HepG2 (cell line): Measurements from ENCODE around the gene RGMA. TPM values are rescaled to one million over a fixed set of nuclear protein-coding genes. Genes with fewer than 3 reads are reported as not detected.

Experiments used
- ATAC-seq: fragments of 200-7000 bp; cut with Tn5 transposase; 3 replicates; pipeline ENCODE4 v1.9.1; 2020; ENCODE audit warnings: mild to moderate bottlenecking, moderate library complexity
- Bru-seq: library from RNA; stranded (reverse); fragments of 400-500 nt; gene quantifications from one replicate; lab custom pipeline; 2021; lab: Mats Ljungman, UMichigan
- BruChase-seq, 2 experiments: library from RNA; stranded (reverse); fragments of 400-500 nt; gene quantifications; one replicate each; lab custom pipeline; 2021; lab: Mats Ljungman, UMichigan
- BruUV-seq: library from RNA; stranded (reverse); fragments of 400-500 nt; replicated peaks from 2 replicates; lab custom pipeline; 2021; lab: Mats Ljungman, UMichigan
- CTCF ChIA-PET: fragments of 300-600 bp; formaldehyde crosslinking; extraction: SDS; loops from one replicate; lab custom pipeline; 2021; ENCODE audit warnings: low total read pairs, inconsistent platforms, low intra/inter-chr PET ratio; lab: Yijun Ruan, JAX
- POLR2A ChIA-PET: fragments of 350-600 bp; sonication (Branson Sonifier 250); formaldehyde crosslinking; loops from one replicate; lab custom pipeline; 2020; ENCODE audit warnings: antibody characterized with exemption, inconsistent platforms; lab: Yijun Ruan, JAX
- DNase-seq: peaks from one replicate; pipeline ENCODE4 v3.0.0-alpha.2; 2015; ENCODE audit warnings: low spot score
- FAIRE-seq: peaks from 3 replicates; lab custom pipeline; 2011; peaks lifted over from hg19 to GRCh38; lab: Jason Lieb, UNC
- H2AFZ ChIP-seq: one replicate; pipeline ENCODE4 v1.6.1; 2011; ENCODE audit warnings: low read length, inconsistent platforms
- H3K27ac ChIP-seq: fragments of 300-600 bp; 3 replicates; pipeline ENCODE4 v1.8.0; 2011; ENCODE audit warnings: mixed run types, mild to moderate bottlenecking, mixed read lengths, low read length, inconsistent platforms; ENCODE audit not compliant: insufficient read depth; ENCODE audit errors: extremely low read length
- H3K27me3 ChIP-seq, 2 experiments: fragments of 200-600 bp in 1 of 2; 2 replicates in 1 of 2; 3 replicates in 1 of 2; pipeline versions ENCODE4 v1.6.0 to v1.8.0; 2011; ENCODE audit warnings: low read length in 2 of 2, mild to moderate bottlenecking in 2 of 2, moderate library complexity in 2 of 2, inconsistent platforms in 1 of 2; ENCODE audit not compliant: insufficient read depth in 2 of 2, control insufficient read depth in 1 of 2
- H3K36me3 ChIP-seq, 2 experiments: fragments of 200-600 bp in 1 of 2; replicated peaks in 1 of 2; 2 replicates in 1 of 2; 3 replicates in 1 of 2; pipeline versions ENCODE4 v1.5.1 to v1.8.0; 2011; ENCODE audit warnings: low read length in 2 of 2, inconsistent platforms in 1 of 2; ENCODE audit not compliant: insufficient read depth in 2 of 2, control insufficient read depth in 1 of 2
- H3K4me1 ChIP-seq: 2 replicates; pipeline ENCODE4 v1.5.1; 2012; ENCODE audit warnings: low read length, inconsistent platforms; ENCODE audit not compliant: insufficient read depth
- H3K4me2 ChIP-seq: 2 replicates; pipeline ENCODE4 v1.6.0; 2011; ENCODE audit warnings: low read depth, low read length, inconsistent platforms
- H3K4me3 ChIP-seq, 3 experiments: fragments of 200-600 bp in 1 of 3; sonication (generic), shearing (Covaris generic) in 1 of 3; replicated peaks in 1 of 3; 2 replicates each; pipeline ENCODE4 v1.5.1; 2011 to 2016; ENCODE audit warnings: low read length in 3 of 3, inconsistent platforms in 2 of 3, low read depth in 2 of 3, mild to moderate bottlenecking in 2 of 3, control low read depth in 1 of 3, mixed read lengths in 1 of 3; ENCODE audit not compliant: insufficient read depth in 1 of 3
- H3K79me2 ChIP-seq: one replicate; pipeline ENCODE4 v1.6.1; 2011; ENCODE audit warnings: low read length, inconsistent platforms; ENCODE audit not compliant: insufficient read depth
- H3K9ac ChIP-seq: 2 replicates; pipeline ENCODE4 v1.6.0; 2011; ENCODE audit warnings: mild to moderate bottlenecking, low read depth, low read length, inconsistent platforms; ENCODE audit not compliant: insufficient read depth
- H3K9me3 ChIP-seq: 2 replicates; pipeline ENCODE4 v1.5.1; 2012; ENCODE audit warnings: mild to moderate bottlenecking, low read length
- H4K20me1 ChIP-seq: 2 replicates; pipeline ENCODE4 v1.6.0; 2011; ENCODE audit warnings: inconsistent platforms, mild to moderate bottlenecking, low read length, moderate library complexity; ENCODE audit not compliant: insufficient read depth
- BHLHE40 ChIP-seq: IDR thresholded peaks from 2 replicates; pipeline ENCODE4 v1.6.1; 2011; ENCODE audit warnings: low read length, improper control_type of control experiment
- ZNF326 ChIP-seq: sonication (generic); formaldehyde crosslinking; IDR thresholded peaks from 2 replicates; pipeline ENCODE4 v1.4.0; 2020; ENCODE audit warnings: missing genetic modification reagents, borderline replicate concordance
- ZNF773 ChIP-seq: sonication (generic); formaldehyde crosslinking; IDR thresholded peaks from 2 replicates; pipeline ENCODE4 v1.4.0; 2020; ENCODE audit warnings: missing genetic modification reagents, borderline replicate concordance
- WGBS: methylation state at CpG from one replicate; pipeline ENCODE4 v1.1.6; 2017; ENCODE audit warnings: low lambda C conversion rate; 5-methylcytosine and 5-hydroxymethylcytosine counted together
- in situ Hi-C: cut with HindIII; loops from 2 replicates; pipeline ENCODE4 v1.10.0; 2017; ENCODE audit warnings: low pct_unique_long_range_greater_than_20kb; ENCODE audit not compliant: extremely low pct_ligation_motif_present
- intact Hi-C: fragments of 100-400 bp; cut with micrococcal nuclease; formaldehyde crosslinking; loops from one replicate; pipeline ENCODE4 v1.10.0; 2022; ENCODE audit not compliant: unreplicated experiment
- long read RNA-seq, 2 experiments: library from RNA in 1 of 2; library from polyadenylated mRNA in 1 of 2; stranded (forward) in 1 of 2; unstranded in 1 of 2; transcript quantifications; one replicate each; pipeline ENCODE4 v2.0.0, GENCODE V29; 2019 to 2022
- polyA minus RNA-seq, 3 experiments: library from RNA; depleted of rRNA, polyadenylated mRNA; stranded (reverse); fragments of >200 nt; gene quantifications; 2 replicates each; pipeline ENCODE4 v1.2.3, GENCODE V29; 2011; ENCODE audit warnings: low replicate concordance in 1 of 3
- polyA plus RNA-seq, 8 experiments: library from polyadenylated mRNA; depleted of rRNA in 3 of 8; stranded (reverse) in 7 of 8; unstranded in 1 of 8; fragments of >200 nt; fragmentation: Illumina TruSeq in 4 of 8; extraction: Trizol in 4 of 8; gene quantifications; 2 replicates each; pipeline versions ENCODE4 v1.2.1 to v1.2.3, GENCODE V29; 2011 to 2016; ENCODE audit warnings: low read depth in 4 of 8, missing spikeins in 1 of 8, mixed read lengths in 1 of 8; ENCODE audit not compliant: insufficient read depth in 1 of 8
- total RNA-seq, 5 experiments: library from RNA; depleted of rRNA; stranded (reverse); fragments of >200 nt; fragmentation: Illumina TruSeq; extraction: Trizol; gene quantifications; 2 replicates each; pipeline ENCODE4 v1.2.3, GENCODE V29; 2016; ENCODE audit warnings: low read depth in 1 of 5

The RGMA gene
- not detected in 2 replicates for total RNA-seq (2016; rRNA removed; fragmentation: Illumina TruSeq; extraction: Trizol)
- not detected in 2 replicates for total RNA-seq (2016; cell fraction: cytosol; rRNA removed; fragmentation: Illumina TruSeq; extraction: Trizol; ENCODE audit: low read depth)
- not detected in 2 replicates for total RNA-seq (2016; cell fraction: insoluble cytoplasmic fraction; rRNA removed; fragmentation: Illumina TruSeq; extraction: Trizol)
- total RNA-seq (2016; cell fraction: membrane; rRNA removed; fragmentation: Illumina TruSeq; extraction: Trizol) = not detected in 2 replicates
- not detected in 2 replicates for total RNA-seq (2016; cell fraction: nucleus; rRNA removed; fragmentation: Illumina TruSeq; extraction: Trizol)
- not detected in 2 replicates for polyA plus RNA-seq (2011; rRNA removed)
- not detected in 2 replicates for polyA plus RNA-seq (2011; cell fraction: cytosol; rRNA removed)
- not detected in 2 replicates for polyA plus RNA-seq (2011; cell fraction: nucleus; rRNA removed)
- polyA plus RNA-seq (2012) = 0.08 and 0.16 TPM in 2 replicates
- polyA plus RNA-seq (2016; cell fraction: cytosol; fragmentation: Illumina TruSeq; extraction: Trizol; ENCODE audit: low read depth) = not detected in 2 replicates
- polyA plus RNA-seq (2016; cell fraction: insoluble cytoplasmic fraction; fragmentation: Illumina TruSeq; extraction: Trizol; ENCODE audit: low read depth) = not detected in 2 replicates
- not detected in 2 replicates for polyA plus RNA-seq (2016; cell fraction: membrane; fragmentation: Illumina TruSeq; extraction: Trizol; ENCODE audit: low read depth)
- polyA plus RNA-seq (2016; cell fraction: nucleus; fragmentation: Illumina TruSeq; extraction: Trizol; ENCODE audit: insufficient read depth, low read depth) = not detected in 2 replicates
- polyA minus RNA-seq (2011; rRNA and poly(A)+ RNA removed; ENCODE audit: low replicate concordance) = 0.02 TPM in 1 of 2 replicates, not detected in the other
- polyA minus RNA-seq (2011; cell fraction: cytosol; rRNA and poly(A)+ RNA removed) = not detected in 2 replicates
- not detected in 2 replicates for polyA minus RNA-seq (2011; cell fraction: nucleus; rRNA and poly(A)+ RNA removed)
- percentile 2 among the genes with signal in this experiment for Bru-seq, nascent RNA
- BruChase-seq, experiment 1, labeled RNA remaining after a 6-hour chase = not detected
- not detected for BruChase-seq, experiment 2, labeled RNA remaining after a 2-hour chase
- long read RNA-seq, experiment 1 = 0 reads
- long read RNA-seq, experiment 2 = 0 reads

GRCh38 chr15:93088981-93089726 lies at the start of gene RGMA:
Gene RGMA (minus strand): TSS chr15:93089211. CDS start chr15:93088932, 279 bp downstream.
- no peaks in the 10 kb centered on the region for H3K79me2 ChIP-seq
- peaks cover 9 to 70% of the 10 kb centered on the region in 2 experiments for H3K27me3 ChIP-seq
- BruUV-seq = no TSS peak
- H3K9me3 ChIP-seq = no peaks in the 10 kb centered on the region
- H3K36me3 ChIP-seq = no peaks in the 10 kb centered on the region
- in situ Hi-C loops = loop anchor here (25.0 kb wide), 1 partner anchor 248 kb away; no protein-coding TSS in a partner anchor
- H3K9ac ChIP-seq = no peak within 1 kb of the TSS
- TF ChIP-seq ZNF326 (CRISPR knock-in tag) = no peak
- TF ChIP-seq ZNF773 (CRISPR knock-in tag) = no peak
- TF ChIP-seq BHLHE40 = no peak
- H3K27ac ChIP-seq = no peak within 1 kb of the TSS
- H4K20me1 ChIP-seq = no peaks in the 10 kb centered on the region
- 49% methylated on average over 37 of the region's 92 CpGs for WGBS
- no peak within 1 kb of the TSS for H2AFZ ChIP-seq
- peak; percentile 65 for ATAC-seq
- ChIA-PET POLR2A (no interaction called here), CTCF (interaction anchor here (1.7 kb wide), 1 partner anchor 886 kb away, joined by 7 read pairs; no protein-coding TSS in a partner anchor)
- H3K4me1 ChIP-seq = peaks cover 7% of the 10 kb centered on the region; the same call in 1 of the 2 replicates
- H3K4me3 ChIP-seq = peak within 1 kb of the TSS in 1 of 3 experiments; percentile 27; a peak in 1 of 6 replicates
- FAIRE-seq = no peak
- peak within 1 kb of the TSS; percentile 47 for H3K4me2 ChIP-seq
- intact Hi-C loops = no loop called here
- DNase-seq = no peak
